Hematopoietic multipotent progenitor cell treated with erythropoietin and hydrocortisone succinate and interleukin-3 and kit ligand, for 4 days (in vitro differentiated cells): ENCODE results near the gene TMEM119.
"Not testable (repeated sequence)": the region's sequence is repeated elsewhere in the genome, so short reads cannot be mapped to it uniquely, and the experiment has no call there.

ENCODE experiments used
- DNase-seq: peaks from one replicate; pipeline ENCODE4 v3.0.0-alpha.2; 2015

The TMEM119 gene

GRCh38 chr12:108562348-108563135, 35.3 kb downstream of the TMEM119 start, which contains the start of gene ISCU:
ISCU (plus strand) TSS chr12:108562596; CDS start chr12:108562623, 27 bp downstream.
- DNase-seq = peak; percentile 98

- DNase-seq = no peak
Measured at GRCh38 chr12:108561852-108562347, 36.0 kb downstream of the TMEM119 start.

GRCh38 chr12:108560752-108561719, 36.8 kb downstream of the TMEM119 start, which contains the start of gene SART3:
SART3 (minus strand) TSS chr12:108561173; CDS start chr12:108561154, 19 bp downstream.
- peak; percentile 96 for DNase-seq

- DNase-seq = peak; percentile 57
Measured at GRCh38 chr12:108560321-108560721, 37.6 kb downstream of the TMEM119 start.

- peak; percentile 20 for DNase-seq
Measured at GRCh38 chr12:108559748-108560147, 38.1 kb downstream of the TMEM119 start.

- DNase-seq = no peak
Measured at GRCh38 chr12:108559007-108559655, 38.8 kb downstream of the TMEM119 start.

- not testable (repeated sequence) for DNase-seq
Measured at GRCh38 chr12:108555383-108555782, 42.5 kb downstream of the TMEM119 start.

GRCh38 chr12:108553799-108554198, 44.1 kb downstream of the TMEM119 start:
- DNase-seq = no peak

GRCh38 chr12:108551535-108551934, 46.3 kb downstream of the TMEM119 start:
- DNase-seq = peak; percentile 35

- DNase-seq = no peak
Measured at GRCh38 chr12:108548954-108549521, 48.8 kb downstream of the TMEM119 start.

- peak; percentile 34 for DNase-seq
Measured at GRCh38 chr12:108547686-108548085, 50.2 kb downstream of the TMEM119 start.

- DNase-seq = no peak
Measured at GRCh38 chr12:108543652-108544051, 54.2 kb downstream of the TMEM119 start.

- DNase-seq = no peak
Measured at GRCh38 chr12:108542320-108542719, 55.6 kb downstream of the TMEM119 start.
